ENCODE measurements around the gene CPXM2. TPM values are rescaled to one million over a fixed set of nuclear protein-coding genes. Genes with fewer than 3 reads are reported as not detected.

The CPXM2 gene
- total RNA-seq, 1 donor from 2014 or later: 0.41 TPM

GRCh38 chr10:123778719-123779517, 112.7 kb downstream of the CPXM2 start:
- DNase-seq (ENCODE audit: extremely low read depth, low read depth, low spot score): no peak

- no peak for DNase-seq (ENCODE audit: extremely low read depth, low read depth, low spot score)
Measured at GRCh38 chr10:123777881-123778280, 113.7 kb downstream of the CPXM2 start.

DNA sequence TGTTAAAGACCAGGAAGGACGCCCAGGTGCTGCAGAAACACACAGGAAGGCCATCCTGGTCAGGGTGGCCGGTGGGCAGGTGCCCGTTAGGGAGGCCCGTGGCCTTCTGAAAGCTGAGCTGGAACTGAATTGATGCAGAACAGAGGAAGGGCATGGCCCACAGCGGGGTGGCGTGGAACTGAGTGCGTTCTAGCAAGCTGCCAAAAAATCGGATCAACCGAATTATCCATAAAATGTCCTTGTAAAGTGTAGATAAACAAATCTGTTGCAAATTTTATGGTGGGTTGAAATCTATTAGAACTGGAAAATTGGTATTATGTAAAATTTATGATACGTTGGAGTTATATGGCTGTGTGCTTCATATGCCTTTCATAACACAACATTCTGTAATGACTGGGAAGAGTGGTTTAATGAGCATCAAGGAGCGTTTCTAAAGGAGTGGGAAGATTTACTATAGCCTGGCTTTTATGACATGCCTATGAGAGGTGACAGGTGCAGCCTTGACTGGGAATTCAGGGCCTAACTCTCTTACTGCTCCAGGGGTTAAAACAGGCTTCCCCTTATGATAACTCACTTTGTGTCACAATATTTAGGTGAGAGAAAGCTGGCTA, 117.4 kb downstream of the CPXM2 start:
- DNase-seq (ENCODE audit: extremely low read depth, low read depth, low spot score): no peak

DNA sequence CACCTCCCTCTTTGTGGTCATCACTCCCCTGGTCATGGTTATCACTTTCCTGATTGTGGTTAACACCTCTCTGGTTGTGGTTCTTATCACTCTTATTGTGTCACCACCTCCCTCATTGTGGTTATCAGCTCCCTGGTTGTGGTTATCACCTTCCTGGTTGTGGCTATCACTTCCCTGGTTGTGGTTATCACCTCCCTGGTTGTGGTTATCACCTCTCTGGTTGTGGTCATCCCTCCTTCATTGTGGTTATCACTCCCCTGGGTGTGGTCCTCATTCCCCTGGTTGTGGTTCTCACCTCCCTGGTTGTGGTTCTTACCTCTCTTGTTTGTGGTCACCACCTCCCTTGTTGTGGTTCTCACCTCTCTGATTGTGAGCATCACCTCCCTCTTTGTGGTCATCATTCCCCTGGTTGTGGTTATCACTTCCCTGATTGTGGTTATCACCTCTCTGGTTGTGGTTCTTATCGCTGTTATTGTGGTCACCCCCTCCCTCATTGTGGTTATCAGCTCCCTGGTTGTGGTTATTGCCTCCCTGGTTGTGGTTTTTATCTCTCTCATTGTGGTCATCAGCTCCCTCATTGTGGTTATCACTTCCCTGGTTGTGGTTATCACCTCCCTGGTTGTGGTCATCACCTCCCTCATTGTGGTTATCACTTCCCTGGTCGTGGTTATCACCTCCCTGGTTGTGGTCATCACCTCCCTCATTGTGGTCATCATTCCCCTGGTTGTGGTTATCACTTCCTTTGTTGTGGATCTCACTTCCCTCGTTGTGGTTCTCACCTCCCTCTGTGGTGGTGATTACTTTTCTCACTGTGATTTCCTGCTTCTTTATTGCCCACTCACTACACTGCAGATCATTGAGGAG, 118.7 kb downstream of the CPXM2 start:
- no peak for DNase-seq (ENCODE audit: extremely low read depth, low read depth, low spot score)

DNA sequence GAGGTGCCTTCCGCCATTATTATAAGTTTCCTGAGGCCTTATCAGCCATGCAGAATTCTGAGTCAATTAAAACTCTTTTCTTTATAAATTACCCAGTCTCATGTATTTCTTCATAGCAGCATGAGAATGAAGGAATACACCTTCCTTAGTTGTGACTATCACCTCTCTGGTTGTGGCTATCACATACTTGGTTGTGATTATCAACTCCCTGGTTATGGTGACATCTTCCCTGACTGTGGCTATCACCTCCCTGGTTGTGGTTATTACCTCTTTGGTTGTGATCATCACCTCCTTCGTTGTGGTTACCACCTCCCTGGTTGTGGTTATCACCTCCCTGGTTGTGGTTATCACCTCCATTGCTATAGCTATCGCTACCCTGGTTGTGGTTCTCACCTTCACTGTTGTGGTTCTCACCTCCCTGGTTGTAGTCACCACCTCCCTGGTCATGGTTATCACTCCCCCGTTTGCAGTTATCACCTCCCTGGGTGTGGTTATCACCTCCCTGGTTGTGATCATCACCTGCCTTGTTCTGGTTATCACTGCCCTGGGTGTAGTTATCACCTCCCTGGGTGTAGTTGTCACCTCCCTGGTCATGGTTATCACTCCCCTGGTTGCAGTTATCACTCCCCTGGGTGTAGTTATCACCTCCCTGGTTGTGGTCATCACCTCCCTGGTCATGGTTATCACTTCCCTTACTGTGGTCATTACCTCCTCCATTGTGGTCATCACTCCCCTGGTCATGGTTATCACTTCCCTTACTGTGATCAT, 119.5 kb downstream of the CPXM2 start:
- no peak for DNase-seq (ENCODE audit: extremely low read depth, low read depth, low spot score)

DNA sequence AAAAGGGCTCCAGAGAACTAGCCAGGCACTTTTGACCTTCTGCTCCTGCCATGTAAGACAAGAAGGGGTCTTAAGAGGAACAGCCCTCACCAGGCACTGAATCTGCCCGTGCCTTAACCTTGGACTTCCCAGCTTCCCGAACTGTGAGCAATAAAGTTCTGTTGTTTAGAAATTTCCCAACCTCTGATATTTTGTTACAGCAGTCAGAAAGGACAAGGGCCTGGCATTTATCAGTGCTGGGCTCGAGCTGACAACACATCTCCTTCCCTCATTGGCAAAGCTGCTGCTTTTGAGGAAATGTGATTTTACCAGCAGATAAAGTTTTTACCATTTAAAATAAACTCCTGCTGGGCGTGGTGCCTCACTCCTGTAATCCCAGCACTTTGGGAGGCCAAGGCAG, 122.0 kb downstream of the CPXM2 start:
- DNase-seq (ENCODE audit: extremely low read depth, low read depth, low spot score): no peak

- DNase-seq (ENCODE audit: extremely low read depth, low read depth, low spot score): no peak
Measured at GRCh38 chr10:123766761-123767160, 124.8 kb downstream of the CPXM2 start.

- DNase-seq (ENCODE audit: extremely low read depth, low read depth, low spot score): no peak
Measured at GRCh38 chr10:123766012-123766411, 125.6 kb downstream of the CPXM2 start.

DNA sequence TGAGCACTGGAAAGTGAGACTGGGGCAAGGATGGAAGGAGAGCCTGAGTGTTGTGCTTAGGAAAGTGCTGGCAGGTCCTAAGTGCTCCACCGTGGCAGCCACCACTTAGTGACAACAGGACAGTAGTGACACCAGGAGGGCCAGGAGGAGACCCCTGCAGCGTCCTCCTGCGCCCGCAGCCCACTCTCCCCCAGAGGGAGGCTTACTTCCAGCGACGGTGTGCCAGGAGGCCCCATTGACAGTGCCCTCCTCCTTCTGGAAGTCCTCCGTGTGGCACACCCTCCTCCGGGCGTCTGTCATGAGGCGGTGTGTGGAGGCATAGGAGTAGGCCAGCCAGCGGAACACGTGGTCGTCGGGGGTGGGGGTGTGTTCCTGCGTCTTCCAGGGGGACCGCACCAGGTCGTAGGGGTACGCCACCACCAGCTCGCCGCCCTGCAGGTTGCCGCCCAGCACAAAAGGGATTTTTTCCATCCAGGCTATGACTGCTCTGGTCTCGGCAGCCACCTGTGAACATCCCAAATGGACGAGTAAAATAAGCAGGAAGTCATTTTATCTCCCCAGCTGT, 129.9 kb downstream of the CPXM2 start:
- no peak for DNase-seq (ENCODE audit: extremely low read depth, low read depth, low spot score)

DNA sequence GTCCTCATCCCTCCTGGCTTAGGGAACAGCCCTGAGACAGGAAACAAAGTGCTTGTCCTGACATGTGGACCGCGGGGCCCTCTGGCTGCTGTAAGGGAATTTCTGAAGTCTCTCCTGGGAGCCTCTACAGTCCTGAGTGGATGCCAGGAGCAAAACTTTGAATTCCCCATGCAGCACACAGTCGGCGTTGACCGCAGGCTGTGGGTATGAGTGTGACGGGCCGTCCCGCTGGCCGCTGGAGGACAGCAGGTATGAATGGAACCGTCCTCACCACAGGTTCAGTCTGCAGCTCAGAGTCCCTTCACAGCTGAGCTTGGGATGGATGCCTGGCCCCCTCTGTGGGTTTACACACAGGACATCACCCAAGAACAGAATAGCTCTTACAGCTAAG, 130.6 kb downstream of the CPXM2 start:
- DNase-seq (ENCODE audit: extremely low read depth, low read depth, low spot score): no peak

GRCh38 chr10:123760356-123761037, 131.1 kb downstream of the CPXM2 start:
- no peak for DNase-seq (ENCODE audit: extremely low read depth, low read depth, low spot score)

- no peak for DNase-seq (ENCODE audit: extremely low read depth, low read depth, low spot score)
Measured at GRCh38 chr10:123759501-123760031, 132.0 kb downstream of the CPXM2 start.

DNA sequence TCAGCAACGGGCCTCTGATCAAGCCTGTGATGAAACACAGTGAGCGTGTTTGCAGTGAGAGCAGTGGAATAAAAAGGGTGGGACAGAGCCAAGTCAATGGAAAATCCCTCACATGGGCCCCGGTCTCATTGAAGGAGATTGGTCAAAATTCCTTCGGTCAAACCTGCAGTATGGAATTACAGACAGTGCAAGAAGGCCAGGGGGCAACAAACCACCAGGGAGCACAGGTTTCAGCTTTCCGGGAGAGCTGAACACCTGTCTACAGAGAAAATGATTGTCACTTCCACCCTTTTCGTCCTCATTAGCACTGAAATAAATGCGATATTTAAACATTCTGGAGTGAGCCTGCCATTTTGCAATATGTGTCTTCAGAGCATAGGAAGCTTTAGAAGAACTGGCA, 132.6 kb downstream of the CPXM2 start:
- no peak for DNase-seq (ENCODE audit: extremely low read depth, low read depth, low spot score)

GRCh38 chr10:123757853-123758252, 133.8 kb downstream of the CPXM2 start:
- no peak for DNase-seq (ENCODE audit: extremely low read depth, low read depth, low spot score)

DNA sequence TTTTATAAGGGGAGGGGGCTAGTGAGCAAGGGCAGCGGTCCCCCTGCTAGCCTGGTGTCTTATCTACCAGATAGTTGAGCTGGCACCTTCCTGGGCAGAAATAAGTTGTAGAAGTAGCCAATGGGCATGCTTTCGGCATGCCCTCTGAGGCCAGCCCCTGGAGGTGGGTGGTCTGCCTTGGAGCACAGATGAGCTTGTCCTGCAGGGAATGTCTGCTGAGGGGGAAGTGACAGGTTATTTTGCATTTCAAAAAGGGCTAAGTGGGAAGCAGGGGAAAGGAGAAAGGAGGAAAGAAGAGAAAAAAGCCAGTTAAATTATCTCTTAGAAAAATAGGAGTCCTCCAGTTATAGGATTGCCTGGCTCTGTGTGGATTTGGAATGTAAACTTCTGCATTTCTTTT, 136.5 kb downstream of the CPXM2 start:
- no peak for DNase-seq (ENCODE audit: extremely low read depth, low read depth, low spot score)

- DNase-seq (ENCODE audit: extremely low read depth, low read depth, low spot score): no peak
Measured at GRCh38 chr10:123754123-123754522, 137.5 kb downstream of the CPXM2 start.

DNA sequence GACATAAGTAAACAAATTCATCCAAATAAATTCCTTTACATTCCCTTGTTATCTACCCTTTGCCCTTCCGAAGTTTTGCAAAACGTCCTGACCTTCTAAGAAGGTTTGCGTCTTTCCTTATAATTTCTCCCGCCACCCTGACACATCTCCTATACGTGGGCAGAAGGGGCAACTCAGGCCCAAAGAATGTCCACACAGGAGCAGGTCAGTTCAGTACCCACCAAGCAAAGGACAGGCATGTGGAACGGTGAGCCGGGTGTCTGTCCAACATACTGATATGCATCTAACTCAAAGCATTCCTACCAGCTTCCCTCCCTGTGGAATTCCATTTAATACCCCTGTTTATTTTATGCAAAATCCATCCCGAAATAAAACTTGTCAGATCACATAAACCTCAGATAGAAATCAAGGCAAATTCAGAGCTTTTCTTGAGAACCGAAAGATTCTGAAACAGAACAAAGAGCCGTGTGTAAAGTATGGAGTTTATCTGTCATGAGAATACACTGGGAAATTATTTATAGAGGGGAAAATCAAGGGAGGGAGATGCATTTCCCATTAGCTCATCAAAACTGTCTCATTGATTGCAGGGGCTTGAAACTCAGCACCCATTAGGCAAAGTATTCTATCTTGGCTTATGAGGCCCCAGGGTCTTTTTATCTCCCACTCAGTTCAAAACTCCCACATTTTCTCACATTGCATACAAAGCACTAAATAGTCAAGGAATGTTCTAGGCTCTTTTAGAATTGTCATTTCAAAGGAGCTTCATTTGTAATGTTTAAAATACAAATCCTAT, 140.1 kb downstream of the CPXM2 start:
- DNase-seq (ENCODE audit: extremely low read depth, low read depth, low spot score): no peak

DNA sequence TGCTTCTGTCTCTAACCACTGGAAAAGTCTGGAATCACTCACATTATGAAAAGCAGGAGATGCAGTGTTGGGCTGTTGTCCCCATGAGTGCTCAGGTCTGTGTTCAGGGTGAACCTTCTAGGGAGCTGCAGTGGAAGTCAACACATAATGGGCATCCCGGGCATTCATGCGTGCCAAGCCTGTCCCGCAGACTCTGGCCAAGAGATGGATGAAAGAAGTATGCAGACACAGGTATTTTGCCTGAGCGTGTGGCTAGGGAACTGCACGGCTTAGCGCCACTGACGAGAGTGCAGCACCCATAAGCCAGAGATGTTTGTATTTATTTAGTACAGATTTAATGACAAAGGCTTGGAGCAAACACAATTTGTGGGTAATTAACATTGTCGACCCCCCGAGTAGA, 140.7 kb downstream of the CPXM2 start:
- no peak for DNase-seq (ENCODE audit: extremely low read depth, low read depth, low spot score)

DNA sequence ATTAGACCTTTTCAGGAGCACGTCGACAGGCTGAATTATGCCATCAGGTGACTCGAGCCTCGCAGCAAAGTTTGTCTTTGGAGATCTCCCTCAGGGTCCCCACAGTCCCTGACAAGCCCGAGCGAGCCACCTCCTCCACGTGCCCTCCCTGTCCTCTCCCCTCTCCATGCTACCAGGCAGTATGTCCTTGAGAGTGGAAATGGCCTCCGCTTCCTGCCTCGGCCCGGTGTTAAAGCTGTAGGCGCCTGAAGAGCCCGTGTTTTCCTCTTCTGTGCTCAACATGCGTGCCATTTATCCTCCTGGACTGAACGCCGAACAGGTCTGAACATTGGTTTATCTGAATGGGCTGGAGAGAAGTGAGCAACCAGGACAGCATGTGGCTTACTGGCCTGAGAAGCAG, 142.9 kb downstream of the CPXM2 start:
- no peak for DNase-seq (ENCODE audit: extremely low read depth, low read depth, low spot score)

All from glomerular endothelial cell (primary cell).